HG03571 (cell line): ENCODE data around the gene SCML1.

Experiments used
- ATAC-seq: cut with Tn5 transposase; IDR thresholded peaks from one replicate; pipeline ENCODE4 v1.9.1; 2021; ENCODE audit not compliant: unreplicated experiment

SCML1 gene, protein sequence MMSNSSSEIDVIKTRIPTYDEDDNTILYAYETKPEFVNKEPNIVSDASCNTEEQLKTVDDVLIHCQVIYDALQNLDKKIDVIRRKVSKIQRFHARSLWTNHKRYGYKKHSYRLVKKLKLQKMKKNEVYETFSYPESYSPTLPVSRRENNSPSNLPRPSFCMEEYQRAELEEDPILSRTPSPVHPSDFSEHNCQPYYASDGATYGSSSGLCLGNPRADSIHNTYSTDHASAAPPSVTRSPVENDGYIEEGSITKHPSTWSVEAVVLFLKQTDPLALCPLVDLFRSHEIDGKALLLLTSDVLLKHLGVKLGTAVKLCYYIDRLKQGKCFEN

DNA sequence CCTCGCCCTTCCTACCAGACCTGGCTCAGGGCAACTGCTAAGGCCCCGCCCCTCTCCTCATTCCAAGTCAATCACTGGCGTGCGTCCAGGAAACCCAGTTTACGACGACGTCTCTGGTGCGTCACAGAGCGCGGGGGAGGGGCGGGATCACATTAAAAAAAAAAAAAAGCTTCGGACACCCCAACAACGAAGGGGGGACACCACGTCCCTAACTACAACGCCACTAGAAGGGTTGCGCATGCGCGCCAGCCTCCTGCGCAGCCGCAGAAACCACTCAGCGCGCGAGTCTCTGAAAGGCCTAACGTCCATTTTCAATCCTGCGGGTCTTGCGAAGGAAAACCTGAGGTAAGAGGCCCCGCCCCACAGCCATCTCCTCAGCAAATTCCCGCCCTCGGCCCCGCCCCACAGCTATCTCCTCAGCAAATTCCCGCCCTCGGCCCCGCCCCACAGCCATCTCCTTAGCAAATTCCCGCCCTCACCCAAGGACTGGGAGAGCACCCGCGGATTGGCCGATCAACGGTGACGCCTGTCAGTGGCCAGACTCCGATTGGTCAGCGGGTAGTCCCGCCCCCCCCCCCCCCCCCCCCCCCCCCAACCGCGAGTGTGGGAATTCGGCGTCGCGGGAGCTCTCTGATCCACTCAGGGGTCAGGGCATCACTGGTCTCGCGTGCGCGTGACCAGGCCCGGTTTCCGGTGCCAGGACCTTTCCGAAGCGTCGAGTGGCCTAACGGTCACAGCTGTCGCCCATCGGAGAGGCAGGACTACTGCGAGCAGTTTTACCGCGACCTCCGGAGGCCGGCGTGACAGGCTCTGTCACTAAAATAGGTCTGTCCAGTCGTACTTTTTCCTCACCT, at the start of gene SCML1:
SCML1 (plus strand) TSS at position 638 of the 854 bp plus-strand sequence. CDS start 6,694 bp downstream, outside the sequence.
- peak; percentile 73 for ATAC-seq

DNA sequence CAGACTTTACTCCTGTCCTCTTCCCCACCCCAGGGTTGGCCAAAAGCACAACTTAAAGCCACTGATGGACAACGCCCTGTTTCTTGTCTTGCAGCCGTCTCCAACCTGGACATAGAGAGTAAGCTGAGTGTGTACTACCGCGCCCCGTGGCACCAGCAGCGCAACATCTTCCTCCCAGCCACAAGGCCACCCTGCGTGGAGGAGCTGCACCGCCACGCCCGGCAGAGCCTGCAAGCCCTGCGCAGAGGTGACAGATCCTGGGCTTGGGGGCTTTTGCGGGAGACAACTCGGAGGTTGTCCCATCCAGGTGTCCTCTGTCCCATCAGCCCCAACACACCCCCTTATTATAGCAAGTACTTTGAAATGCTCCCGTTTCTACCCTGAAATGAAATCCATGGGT, 49.6 kb upstream of the SCML1 start:
- ATAC-seq = no peak

DNA sequence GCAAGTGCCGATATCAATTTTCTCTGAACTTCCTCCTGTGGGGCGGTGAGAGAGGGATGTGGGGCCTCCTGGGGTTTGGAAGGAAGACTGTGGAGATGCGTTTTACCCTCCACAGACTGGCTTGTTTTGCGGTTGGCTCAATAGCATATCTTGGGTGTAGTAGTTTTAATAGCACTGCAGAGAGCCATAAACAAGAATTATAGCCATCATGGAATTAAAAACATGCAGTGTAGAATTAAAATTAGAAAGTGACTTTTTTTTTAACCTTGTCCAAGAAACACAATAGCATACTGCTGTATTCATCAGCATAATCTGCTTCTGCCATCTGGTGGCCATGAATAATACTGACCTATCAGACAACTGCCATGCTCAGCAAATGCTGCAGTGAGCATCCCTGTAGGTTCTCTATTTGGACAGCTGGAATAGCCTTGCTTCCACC, 47.3 kb upstream of the SCML1 start:
- ATAC-seq = peak; percentile 53

DNA sequence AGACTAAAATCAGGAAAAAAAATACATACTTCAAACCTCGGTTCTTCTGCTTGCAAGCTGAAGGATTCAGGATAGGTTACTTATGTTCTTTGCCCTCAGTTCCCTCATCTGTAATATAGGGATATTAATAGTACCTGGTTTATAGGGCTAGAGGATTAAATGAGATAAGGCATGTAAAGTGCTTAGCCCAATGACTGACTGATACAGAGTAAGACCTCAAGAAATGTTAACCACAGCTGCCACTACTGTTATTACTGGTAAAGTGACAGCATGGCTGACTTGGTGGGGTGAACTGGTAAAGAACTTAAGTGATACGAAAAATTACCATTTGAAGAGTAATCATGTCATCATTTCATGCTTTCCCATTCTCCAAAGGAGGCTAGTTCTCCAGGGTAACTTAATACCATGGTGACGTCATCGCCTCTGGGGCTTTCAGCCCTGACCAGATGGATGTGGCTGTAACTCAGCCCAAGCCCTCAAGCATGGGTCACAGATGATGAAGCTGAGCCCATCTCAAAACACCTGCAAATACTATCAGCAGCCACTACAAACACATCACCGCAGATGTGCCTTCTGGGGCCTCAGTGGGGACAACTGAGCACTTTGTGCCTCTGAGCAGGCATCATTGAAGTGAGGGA, 44.5 kb upstream of the SCML1 start:
- ATAC-seq = no peak

DNA sequence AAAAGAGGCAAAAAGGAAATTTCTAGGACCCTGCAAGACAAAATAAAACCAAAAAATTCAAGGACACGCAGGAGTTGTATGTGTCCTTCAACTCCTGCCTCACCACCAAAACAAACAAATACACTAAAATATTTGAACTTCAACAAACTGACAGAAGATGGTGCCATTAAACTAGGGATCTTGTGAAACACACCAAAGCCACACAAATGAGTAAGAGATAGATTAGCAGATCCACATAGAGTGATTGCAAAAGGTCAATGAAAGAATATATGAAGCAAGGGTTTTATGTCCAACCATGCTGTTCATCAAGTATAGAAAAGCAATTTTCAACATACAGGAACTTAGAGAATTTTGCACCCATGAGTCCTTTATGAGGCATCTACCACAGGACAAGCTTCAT, 40.1 kb upstream of the SCML1 start:
- no peak for ATAC-seq

DNA sequence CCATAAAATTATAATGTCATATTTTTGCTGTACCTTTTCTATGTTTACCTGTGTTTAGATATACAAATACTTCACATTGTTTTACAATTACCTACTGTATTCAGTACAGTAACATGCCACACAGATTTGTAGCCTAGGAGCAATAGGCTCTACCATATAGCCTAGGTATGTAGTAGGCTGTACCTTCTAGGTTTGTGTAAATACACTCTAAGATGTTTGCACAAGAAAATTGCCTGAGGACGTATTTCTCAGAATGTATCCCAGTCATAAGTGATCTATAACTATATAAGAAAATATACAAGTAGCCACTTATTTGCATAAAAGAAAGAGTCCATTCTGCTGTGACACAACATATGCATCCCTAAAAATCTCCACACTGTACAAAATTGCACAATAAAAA, 36.3 kb upstream of the SCML1 start:
- ATAC-seq = no peak

DNA sequence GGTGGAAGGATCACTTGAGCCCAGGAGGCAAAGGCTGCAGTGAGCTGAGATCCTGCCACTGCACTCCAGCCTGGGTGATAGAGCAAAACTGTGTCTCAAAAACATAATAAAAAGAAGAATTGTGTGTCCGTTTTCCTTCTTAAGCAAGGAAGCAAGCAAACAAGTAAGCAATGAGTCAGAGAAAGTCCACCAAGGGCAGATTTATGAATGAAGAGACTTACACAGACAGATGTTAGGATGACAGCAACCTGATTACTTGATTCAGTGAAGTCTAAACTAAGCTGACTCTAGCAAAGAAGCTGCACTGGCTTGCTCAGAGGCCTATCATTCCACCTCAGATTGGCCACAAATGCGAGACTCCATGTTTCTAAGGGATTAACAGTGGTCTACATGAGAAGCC, 34.1 kb upstream of the SCML1 start:
- ATAC-seq = no peak

DNA sequence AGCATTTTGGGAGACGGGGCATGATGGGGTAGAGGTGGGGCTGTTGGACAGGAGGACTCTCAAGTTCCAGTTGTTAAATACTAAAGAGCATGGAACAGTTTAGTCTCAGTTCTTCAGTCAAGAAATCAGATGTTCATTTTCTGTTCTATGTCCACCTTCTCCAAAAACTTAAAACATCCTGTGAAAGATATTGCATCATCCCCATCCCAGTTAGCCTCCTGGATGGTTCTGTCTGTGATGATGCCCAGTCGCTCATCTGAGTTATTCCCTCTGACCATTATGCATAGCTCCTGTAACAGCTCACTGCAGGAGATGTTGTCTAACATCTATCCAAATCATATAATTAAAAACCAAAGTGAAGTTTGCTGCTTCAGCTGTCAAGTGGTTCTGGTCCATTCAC, 32.1 kb upstream of the SCML1 start:
- no peak for ATAC-seq

DNA sequence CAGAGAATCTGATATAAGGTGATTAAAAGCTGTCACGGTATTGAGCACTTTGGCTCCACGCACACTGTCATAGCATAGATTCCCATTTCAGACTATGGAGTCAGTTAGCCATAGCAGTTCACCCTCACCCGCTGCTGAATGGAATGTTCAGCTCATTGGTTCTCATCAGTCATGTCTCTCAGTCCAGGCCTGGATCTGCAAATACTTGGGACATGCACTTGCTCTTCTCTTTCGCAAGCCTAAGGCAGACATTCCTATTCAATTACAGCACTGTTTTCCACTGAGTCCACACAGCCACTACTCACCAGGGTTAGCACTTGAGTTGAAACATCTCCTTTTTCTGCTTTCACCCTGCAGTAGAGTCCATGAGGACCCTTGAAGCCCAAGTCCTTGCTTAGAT, 30.6 kb upstream of the SCML1 start:
- no peak for ATAC-seq

DNA sequence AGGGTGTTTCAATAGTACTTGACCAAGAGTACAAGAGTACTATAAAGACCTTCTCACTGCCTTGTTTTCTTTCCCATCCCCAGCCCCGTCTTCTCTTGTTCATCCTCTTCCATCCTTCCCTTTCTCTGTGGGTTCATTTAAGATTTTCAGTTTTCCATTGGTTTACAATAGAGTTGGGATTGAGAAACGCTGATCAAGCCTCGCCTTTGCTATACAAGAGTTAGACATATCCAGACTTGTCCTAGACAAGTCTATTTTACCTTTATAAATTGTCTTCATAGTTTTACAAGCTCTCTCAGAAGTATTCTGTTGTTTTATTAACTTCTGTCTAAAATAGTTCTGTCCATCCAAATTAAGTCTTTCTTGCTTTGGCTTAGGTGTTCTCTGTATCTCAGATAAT, 29.6 kb upstream of the SCML1 start:
- ATAC-seq = no peak

DNA sequence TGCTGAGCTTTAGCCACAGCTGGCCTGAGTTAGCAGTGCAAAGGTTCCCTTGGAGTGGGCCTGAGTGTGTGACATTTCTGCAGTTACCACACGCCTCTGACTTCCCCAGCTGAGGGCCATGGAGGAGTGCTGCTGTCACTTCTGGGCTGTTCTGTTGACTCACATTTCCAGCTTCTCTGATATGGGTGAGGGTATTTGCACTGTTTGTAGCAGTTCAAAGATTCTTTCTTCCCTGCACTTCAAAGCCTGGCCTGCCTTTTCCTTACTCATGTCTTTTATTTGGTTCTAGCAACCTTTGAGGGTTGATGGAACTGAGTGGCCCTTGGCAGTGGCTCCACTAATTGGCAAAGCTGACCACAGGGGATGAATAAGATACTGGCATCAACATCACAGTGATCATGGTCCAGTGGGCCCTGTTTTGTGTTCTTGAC, 26.4 kb upstream of the SCML1 start:
- no peak for ATAC-seq

DNA sequence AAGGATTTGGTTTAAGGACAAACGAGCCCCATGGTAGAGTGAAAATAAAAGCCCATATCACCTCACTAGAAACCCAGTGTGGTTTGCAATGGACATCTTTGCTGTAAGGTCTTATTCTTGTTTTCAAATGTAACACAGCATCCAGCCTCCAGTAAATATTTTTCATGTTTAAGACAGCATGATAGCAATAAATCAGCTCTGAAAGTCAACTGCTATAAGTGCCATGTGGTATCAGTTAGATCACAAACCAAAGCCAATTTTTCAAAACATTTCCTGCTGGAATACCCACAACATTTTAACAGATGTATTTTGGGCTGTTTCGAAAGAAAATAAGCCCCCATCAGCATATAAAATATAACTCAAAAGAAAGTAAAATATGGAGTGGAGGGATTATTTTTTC, 24.0 kb upstream of the SCML1 start:
- no peak for ATAC-seq

DNA sequence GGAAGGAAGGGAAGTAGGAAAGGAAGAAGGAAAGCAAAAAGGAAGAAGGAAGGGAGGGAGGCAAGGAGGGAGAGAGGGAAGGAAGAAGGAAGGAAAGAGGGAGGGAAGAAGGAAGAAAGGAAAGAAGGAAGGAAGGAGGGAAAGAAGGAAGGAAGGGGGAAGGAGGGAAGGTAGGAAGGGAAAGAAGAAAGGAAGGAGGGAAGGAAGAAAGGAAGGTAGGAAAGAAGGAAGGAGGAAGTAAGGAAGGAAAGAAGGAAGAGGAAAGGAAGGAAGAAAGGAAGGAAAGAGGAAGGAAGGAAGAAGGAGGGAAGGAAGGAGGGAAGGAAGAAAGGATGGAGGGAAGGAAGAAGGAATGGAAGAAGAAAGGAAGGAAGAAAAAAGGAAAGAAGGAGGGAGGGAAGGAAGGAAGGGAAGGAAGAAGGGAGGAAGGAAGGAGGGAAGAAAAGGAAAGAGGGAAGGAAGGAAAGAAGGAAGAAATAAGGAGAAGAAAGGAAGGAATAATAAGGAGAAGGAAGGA, 18.6 kb upstream of the SCML1 start:
- ATAC-seq = no peak

DNA sequence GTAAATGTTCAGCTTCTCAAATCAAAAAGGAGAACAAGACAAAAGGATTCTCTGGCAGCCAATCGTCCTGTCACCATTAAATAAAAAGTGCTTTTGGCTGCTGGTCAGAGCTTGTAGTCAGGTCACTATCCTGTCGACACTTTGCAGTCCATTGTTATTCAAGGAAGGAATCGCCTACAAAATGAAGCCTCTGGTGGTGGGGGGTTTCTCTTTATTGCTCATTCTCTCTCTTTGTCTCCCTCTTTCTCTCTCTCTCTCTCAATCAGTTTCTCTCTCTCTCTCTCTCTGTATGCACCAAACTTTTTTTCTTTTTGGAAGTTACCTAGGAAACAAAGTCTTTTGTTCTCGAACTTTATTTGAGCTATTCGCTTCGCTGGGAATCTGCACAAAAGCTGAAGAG, 17.6 kb upstream of the SCML1 start:
- no peak for ATAC-seq

DNA sequence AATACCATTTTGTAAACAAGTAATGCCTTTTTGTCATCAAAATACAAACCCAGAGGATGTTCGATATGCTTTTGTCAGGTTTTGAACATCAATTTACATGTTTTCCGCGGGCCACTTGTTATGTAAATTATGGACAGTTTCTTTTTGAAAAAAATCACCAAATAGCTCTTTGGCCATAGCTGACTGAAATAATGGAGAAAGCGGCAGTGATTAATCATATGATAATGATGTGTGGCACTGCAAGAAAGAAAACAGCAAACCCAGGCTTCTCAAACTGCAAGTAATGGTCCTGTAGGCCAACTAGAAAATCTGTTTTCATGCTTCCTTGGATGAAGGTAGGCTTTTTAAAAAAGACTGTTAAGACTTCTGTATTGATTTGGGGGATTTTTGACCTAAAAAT, 15.6 kb upstream of the SCML1 start:
- no peak for ATAC-seq

DNA sequence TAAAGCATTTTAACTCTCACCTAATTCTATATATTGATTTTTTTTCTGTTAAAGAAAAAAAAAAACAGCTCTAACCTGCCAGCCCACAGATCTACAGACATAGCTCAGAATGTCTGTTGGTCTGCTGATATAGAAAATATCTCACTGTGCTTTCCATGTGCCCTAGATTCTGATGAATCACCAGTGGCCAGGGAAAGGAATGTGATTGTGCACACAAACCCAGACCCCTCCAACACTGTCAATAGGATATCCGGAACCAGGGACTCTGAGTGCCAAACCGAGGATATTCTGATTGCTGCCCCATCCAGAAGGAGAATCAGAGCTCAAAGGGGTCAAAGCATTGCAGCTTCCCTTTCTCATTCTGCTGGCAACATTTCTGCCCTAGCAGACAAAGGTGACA, 12.1 kb upstream of the SCML1 start:
- no peak for ATAC-seq

DNA sequence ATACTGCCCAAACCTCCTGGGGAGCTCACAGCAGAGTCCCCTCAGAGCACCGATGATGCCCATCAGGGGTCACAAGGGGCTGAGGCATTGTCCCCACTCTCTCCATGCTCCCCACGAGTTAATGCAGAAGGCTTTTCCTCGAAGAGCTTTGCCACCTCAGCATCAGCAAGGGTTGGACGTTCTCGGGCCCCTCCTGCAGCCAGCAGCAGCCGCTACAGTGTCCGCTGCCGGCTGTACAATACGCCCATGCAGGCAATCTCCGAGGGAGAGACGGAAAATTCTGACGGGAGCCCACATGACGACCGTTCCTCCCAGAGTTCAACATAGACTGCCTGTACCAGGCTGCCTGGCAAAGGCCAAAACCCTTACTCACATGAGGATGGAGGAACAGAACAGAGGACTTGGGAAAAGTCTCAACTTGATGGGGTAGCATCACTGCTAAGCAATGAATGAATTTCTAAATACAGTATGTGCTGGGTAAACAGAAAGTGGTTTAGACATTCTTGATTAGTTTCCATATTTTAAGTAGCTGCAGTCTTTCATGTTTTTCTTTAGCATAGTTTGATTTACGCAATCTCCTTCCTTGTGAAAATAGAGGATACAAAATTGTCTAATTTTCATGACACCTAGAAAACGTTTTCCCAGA, 5.0 kb upstream of the SCML1 start:
- no peak for ATAC-seq

DNA sequence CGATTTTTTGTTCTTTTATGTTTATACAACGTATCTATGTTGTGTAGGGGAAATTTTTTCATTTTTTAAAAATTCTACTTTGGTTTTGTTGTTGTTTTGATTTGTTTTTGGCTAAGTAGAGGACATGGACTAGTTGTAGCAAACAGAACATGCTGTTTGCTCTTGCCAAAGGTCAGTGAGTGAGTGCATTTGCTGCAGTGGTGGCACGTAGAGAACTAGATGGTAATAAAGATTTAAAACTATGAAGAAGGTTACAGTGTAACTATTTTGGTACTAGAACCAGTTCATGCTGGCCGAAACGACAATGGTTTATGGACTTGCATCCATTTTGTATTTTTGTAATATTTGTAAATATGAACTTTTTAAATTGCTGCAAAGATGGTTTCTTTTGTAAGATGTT, 1.9 kb upstream of the SCML1 start:
- no peak for ATAC-seq

DNA sequence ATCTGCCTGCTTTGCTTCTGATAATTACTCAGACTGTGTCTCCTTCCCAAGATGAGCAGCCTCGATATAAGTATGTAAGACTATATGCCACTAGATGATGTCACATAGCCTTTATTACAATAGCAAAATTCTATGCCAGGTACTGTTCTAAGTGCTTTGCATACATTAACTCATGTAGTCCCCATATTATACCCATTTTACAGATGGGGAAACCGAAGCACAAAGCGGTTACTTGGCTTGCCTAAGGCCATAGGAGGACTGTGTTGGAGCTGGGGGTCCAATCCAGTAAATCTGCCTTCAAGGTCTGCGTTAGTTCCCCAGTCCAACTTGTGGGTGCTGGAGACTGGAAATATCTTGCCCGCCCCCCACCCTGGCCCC, 826 bp upstream of the SCML1 start:
- ATAC-seq = no peak

DNA sequence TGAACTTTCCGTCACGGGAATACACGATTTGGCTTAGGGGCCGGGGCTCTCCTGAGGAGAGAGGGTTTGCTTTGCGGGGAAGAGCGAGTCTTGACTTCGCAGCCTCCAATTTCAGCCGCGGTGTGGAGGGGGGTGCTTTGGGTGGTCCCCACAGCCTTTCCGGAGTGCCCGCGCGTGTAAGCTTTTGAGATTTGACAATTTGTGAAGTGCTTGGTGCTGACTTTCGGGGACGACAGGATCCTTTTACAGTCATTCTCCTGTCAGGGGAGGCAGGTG, 355 bp downstream of the SCML1 start:
- ATAC-seq = peak; percentile 2

DNA sequence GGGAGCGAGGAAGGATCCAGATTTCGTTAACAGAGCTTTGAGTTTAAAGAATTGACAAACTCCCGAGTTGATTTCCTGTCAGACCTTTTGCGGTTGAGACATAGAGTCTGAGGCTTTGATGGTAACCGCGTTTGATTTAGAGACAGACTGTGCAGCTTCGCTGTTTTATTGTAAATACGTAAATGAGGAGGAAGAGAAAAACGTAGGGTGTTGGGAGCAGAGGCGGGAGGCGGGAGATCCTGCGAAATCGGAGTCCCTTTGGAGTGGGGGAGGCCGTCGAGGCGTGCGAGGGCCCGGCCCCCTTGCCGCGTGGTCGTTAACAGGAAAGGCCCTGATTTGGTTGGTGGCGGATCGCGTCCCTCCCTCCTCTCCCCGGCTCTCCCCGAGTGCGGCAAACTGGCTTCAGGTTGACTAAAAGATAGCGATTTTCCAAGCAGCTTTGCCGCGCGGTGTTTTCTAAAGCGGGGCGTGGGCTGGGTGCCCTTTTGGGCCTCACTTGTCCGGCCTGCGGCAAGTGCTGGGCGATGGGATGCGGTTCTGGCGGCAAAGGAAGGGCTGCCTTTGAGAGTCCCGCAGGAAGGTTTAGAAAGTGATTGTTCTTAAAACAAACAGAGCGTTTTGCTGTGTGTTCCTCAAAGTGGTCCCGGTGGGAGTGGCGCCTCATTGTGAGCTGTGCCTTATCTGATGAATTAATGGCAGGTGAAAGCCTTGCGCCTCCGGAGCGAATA, 857 bp downstream of the SCML1 start:
- no peak for ATAC-seq
